ENCODE measurements around the gene EFCAB11. TPM values are rescaled to one million over a fixed set of nuclear protein-coding genes. Genes with fewer than 3 reads are reported as not detected.
"Not testable (repeated sequence)": the region's sequence is repeated elsewhere in the genome, so short reads cannot be mapped to it uniquely, and the experiment has no call there.

Gene EFCAB11
- total and polyA plus RNA-seq, 2 of the 8 experiments (the other 6 are each of a cell fraction or from before 2014, with no cell fraction given), result 6.8 to 12.8 TPM

DNA sequence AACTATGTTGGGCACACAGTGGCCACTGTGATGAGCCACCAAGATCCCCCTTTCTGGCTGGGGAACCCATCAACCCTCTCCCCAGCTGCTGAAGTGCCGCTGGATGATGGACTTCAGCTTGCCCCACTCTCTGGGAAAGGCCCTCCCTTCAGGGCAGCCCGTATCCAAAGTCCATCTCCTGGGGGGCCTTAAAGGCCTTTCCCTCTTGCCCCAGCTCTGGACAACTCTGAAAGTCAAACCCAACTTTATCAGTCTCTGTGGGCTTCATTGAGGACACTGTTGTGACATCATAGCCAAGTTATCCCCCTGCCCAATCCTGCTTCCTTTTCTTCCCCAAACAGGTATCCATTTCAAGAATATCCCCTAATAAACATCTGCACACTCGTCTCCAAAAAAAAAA lies 61.1 kb downstream of the EFCAB11 start:
- H2BK120ac ChIP-seq (replicated peaks; ENCODE audit: low read depth, low read length); H3K4ac ChIP-seq (replicated peaks; ENCODE audit: insufficient read length, low read depth, low read length); H2BK15ac ChIP-seq (ENCODE audit: low read length); H2AK5ac ChIP-seq (ENCODE audit: low read depth, low read length); H3K27me3 ChIP-seq (replicated peaks in 1 of 4; ENCODE audit: control insufficient read depth in 3 of 4, extremely low read depth in 1 of 4, insufficient read depth in 3 of 4, low read length in 3 of 4); H3K4me2 ChIP-seq (ENCODE audit: insufficient read depth in 1 of 2, low read depth in 2 of 2, low read length in 2 of 2); H3K27ac ChIP-seq (ENCODE audit: low read depth, low read length); H3K79me2 ChIP-seq (ENCODE audit: control insufficient read depth in 1 of 2, insufficient read depth in 2 of 2, low read length in 2 of 2); H3K23me2 ChIP-seq (ENCODE audit: low read depth, low read length); H3K56ac ChIP-seq (replicated peaks; ENCODE audit: insufficient read length, low read depth, low read length); H4K20me1 ChIP-seq (replicated peaks in 1 of 2; ENCODE audit: control insufficient read depth in 1 of 2, insufficient read depth in 2 of 2, low read length in 2 of 2); H3K79me1 ChIP-seq (ENCODE audit: low read depth, low read length); FAIRE-seq; H3K18ac ChIP-seq (ENCODE audit: extremely low read depth, low read length); H2BK12ac ChIP-seq (ENCODE audit: low read depth, low read length); H4K8ac ChIP-seq (ENCODE audit: extremely low read depth, insufficient read depth, low read length); H4K91ac ChIP-seq (replicated peaks; ENCODE audit: insufficient read length, low read length); H3K4me1 ChIP-seq (replicated peaks in 1 of 4; ENCODE audit: control insufficient read depth in 3 of 4, insufficient read depth in 4 of 4, low read length in 3 of 4); H3K23ac ChIP-seq (ENCODE audit: insufficient read length); H2BK20ac ChIP-seq (ENCODE audit: low read length); H3K14ac ChIP-seq (ENCODE audit: insufficient read length); H3K9me3 ChIP-seq (ENCODE audit: insufficient read depth in 2 of 2, low read depth in 1 of 2, low read length in 1 of 2); H3K36me3 ChIP-seq (ENCODE audit: control insufficient read depth in 2 of 4, insufficient read depth in 4 of 4, low read length in 3 of 4); POLR2A ChIA-PET (ENCODE audit: partially characterized antibody); DNase-seq (ENCODE audit: low read depth in 1 of 2, low spot score in 2 of 2); H3K9ac ChIP-seq (replicated peaks in 1 of 4; ENCODE audit: extremely low read depth in 1 of 4, low read depth in 3 of 4, low read length in 3 of 4); H2BK5ac ChIP-seq (ENCODE audit: low read depth, low read length); H3K4me3 ChIP-seq (ENCODE audit: extremely low read depth in 1 of 4, insufficient read depth in 2 of 4, low read depth in 3 of 4, low read length in 4 of 4); H4K5ac ChIP-seq (ENCODE audit: insufficient read length, low read depth, low read length); H2AFZ ChIP-seq (ENCODE audit: low read length): not testable (repeated sequence)
- CTCF ChIA-PET (ENCODE audit: partially characterized antibody), result interaction anchor here (0.7 kb wide), 1 partner anchor 172 kb away, joined by 4 read pairs; no protein-coding TSS in a partner anchor
- WGBS, 2 experiments (ENCODE audit: extremely low coverage in 1 of 2, insufficient coverage in 1 of 2, insufficient read length in 1 of 2, insufficient replicate concordance in 2 of 2, low coverage in 1 of 2, low lambda C conversion rate in 2 of 2, missing lambda C conversion rate in 1 of 2), result 98% methylated on average over 3 of the region's 3 CpGs; no CpG with 5 or more reads in 1 of the 2 experiments
